ENCODE results near the gene KCNMB4.

KCNMB4 gene

DNA sequence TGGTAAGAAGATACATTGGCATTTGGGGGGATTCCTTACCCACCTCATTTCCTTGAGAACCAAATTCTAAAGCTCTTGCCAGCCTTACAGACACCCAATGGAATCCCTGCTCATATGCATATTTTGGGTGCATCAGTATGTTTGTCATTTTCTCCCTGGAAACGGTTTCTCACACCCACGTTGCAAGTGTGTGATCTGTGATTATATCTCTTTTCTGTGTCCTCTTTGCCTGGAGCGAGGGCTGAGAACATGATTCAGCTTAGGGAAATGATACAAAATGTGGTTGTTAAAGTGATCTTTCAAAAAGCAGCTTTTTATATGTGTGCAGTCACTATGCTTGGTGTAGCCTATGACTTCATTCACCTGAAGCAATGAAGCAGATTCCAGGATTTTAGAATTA, 52.0 kb downstream of the KCNMB4 start:
- Histone ChIP-seq H3K27me3 (ENCODE audit: control insufficient read depth, insufficient read depth, low read length) (no peaks in the 10 kb centered on the region), H3K4me1 (no peaks in the 10 kb centered on the region), H3K9me3 (ENCODE audit: control insufficient read depth, low read length) (no peaks in the 10 kb centered on the region), H3K9ac (no peak overlapping the region), H2AFZ (no peak overlapping the region), H3K4me3 (ENCODE audit: low read depth, low read length) (no peak overlapping the region), H3K4me2 (ENCODE audit: low read length) (no peak overlapping the region), H3K79me2 (no peaks in the 10 kb centered on the region), H3K27ac (no peak overlapping the region), H3K36me3 (ENCODE audit: control insufficient read depth, insufficient read depth, low read length) (no peaks in the 10 kb centered on the region)
- TF ChIP-seq, protein P1, sequence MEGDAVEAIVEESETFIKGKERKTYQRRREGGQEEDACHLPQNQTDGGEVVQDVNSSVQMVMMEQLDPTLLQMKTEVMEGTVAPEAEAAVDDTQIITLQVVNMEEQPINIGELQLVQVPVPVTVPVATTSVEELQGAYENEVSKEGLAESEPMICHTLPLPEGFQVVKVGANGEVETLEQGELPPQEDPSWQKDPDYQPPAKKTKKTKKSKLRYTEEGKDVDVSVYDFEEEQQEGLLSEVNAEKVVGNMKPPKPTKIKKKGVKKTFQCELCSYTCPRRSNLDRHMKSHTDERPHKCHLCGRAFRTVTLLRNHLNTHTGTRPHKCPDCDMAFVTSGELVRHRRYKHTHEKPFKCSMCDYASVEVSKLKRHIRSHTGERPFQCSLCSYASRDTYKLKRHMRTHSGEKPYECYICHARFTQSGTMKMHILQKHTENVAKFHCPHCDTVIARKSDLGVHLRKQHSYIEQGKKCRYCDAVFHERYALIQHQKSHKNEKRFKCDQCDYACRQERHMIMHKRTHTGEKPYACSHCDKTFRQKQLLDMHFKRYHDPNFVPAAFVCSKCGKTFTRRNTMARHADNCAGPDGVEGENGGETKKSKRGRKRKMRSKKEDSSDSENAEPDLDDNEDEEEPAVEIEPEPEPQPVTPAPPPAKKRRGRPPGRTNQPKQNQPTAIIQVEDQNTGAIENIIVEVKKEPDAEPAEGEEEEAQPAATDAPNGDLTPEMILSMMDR (IDR thresholded peaks at IDR 0.05): no peak

DNA sequence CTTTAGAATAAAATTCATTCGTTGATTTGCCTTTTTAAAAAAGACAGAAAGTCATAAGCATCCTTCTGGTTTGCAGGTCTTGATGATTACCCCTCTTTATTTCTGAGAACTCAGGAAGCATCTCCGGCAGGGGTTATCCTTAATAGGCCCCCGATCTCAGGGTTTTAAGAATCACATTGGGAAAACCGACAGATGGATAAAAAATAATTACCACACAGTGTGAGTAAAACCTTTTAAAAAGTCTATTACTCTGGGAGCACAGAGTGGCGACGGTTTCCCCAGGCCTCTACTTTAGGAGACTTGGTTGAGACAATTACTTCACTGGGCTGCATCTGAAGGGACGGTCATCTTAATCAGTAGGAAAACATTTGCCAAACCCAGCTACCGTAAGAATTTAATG, 56.5 kb downstream of the KCNMB4 start:
- Histone ChIP-seq H3K27me3 (ENCODE audit: control insufficient read depth, insufficient read depth, low read length) (no peaks in the 10 kb centered on the region), H3K79me2 (no peaks in the 10 kb centered on the region), H2AFZ (no peak overlapping the region), H3K9ac (no peak overlapping the region), H3K36me3 (ENCODE audit: control insufficient read depth, insufficient read depth, low read length) (no peaks in the 10 kb centered on the region), H3K4me3 (ENCODE audit: low read depth, low read length) (no peak overlapping the region), H3K9me3 (ENCODE audit: control insufficient read depth, low read length) (no peaks in the 10 kb centered on the region), H3K4me2 (ENCODE audit: low read length) (no peak overlapping the region), H3K27ac (no peak overlapping the region), H3K4me1 (no peaks in the 10 kb centered on the region)
- TF ChIP-seq, protein P1 (IDR thresholded peaks at IDR 0.05): no peak

DNA sequence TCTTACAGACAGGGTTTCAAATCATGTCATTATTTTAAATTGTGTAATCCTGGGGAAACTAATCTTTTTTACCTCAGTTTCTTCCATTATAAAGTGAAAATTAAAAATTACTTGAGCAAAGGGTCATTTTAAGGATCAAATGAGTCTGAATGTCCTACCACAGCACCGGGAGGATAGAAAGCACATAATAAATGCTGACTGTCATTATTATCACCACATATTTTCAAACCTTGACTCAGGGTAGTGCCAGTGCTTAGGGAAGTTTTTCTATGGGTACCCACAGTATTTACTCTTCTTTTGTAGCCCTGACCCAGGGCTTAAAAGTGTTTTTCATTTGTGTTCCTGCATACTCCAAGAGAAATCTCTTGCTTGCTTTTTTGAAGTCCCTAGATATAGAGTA, 60.5 kb downstream of the KCNMB4 start:
- TF ChIP-seq, protein P1 (IDR thresholded peaks at IDR 0.05): no peak

DNA sequence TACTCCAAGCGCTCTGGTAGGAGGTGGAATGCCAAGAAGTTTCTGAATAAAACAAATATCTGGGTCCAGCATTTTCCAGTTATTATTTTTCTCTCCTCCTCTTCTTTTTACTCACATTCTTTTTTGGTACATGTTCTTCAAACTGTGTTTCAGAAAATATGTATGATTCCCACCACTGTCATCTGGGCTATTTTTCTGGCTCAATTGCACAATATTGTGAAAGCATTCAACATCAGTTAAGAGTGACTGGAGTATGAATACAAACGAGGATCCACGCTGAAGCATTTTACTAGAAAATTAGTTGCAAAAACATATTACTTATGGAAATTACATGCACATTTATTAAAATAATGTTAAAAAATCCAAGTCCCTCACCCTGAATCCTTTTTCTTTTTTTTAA, 61.5 kb downstream of the KCNMB4 start:
- Histone ChIP-seq H3K9me3 (ENCODE audit: control insufficient read depth, low read length) (no peaks in the 10 kb centered on the region), H3K4me1 (no peaks in the 10 kb centered on the region), H3K4me3 (ENCODE audit: low read depth, low read length) (no peak overlapping the region), H3K27me3 (ENCODE audit: control insufficient read depth, insufficient read depth, low read length) (no peaks in the 10 kb centered on the region), H3K4me2 (ENCODE audit: low read length) (no peak overlapping the region), H3K36me3 (ENCODE audit: control insufficient read depth, insufficient read depth, low read length) (no peaks in the 10 kb centered on the region), H3K9ac (no peak overlapping the region), H2AFZ (no peak overlapping the region), H3K27ac (no peak overlapping the region), H3K79me2 (no peaks in the 10 kb centered on the region)
- TF ChIP-seq, protein P1 (IDR thresholded peaks at IDR 0.05): no peak

More for the DNA sequence above, 60.5 kb downstream of the KCNMB4 start:
- Histone ChIP-seq H3K36me3 (ENCODE audit: control insufficient read depth, insufficient read depth, low read length) (no peaks in the 10 kb centered on the region), H3K9ac (no peak overlapping the region), H3K4me1 (no peaks in the 10 kb centered on the region), H3K4me3 (ENCODE audit: low read depth, low read length) (no peak overlapping the region), H3K79me2 (no peaks in the 10 kb centered on the region), H3K27me3 (ENCODE audit: control insufficient read depth, insufficient read depth, low read length) (no peaks in the 10 kb centered on the region), H3K27ac (no peak overlapping the region), H2AFZ (no peak overlapping the region), H3K4me2 (ENCODE audit: low read length) (no peak overlapping the region), H3K9me3 (ENCODE audit: control insufficient read depth, low read length) (no peaks in the 10 kb centered on the region)

DNA sequence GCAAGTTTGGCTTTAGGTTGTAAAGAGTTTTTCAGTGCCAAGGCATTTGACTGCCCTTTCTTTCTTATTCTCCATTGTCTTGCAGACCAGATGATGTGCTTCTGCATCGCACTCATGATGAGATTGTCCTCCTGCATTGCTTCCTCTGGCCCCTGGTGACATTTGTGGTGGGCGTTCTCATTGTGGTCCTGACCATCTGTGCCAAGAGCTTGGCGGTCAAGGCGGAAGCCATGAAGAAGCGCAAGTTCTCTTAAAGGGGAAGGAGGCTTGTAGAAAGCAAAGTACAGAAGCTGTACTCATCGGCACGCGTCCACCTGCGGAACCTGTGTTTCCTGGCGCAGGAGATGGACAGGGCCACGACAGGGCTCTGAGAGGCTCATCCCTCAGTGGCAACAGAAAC, 64.3 kb downstream of the KCNMB4 start:
- Histone ChIP-seq H3K4me2 (ENCODE audit: low read length) (no peak overlapping the region), H3K4me3 (ENCODE audit: low read depth, low read length) (no peak overlapping the region), H3K27ac (no peak overlapping the region), H3K4me1 (no peaks in the 10 kb centered on the region), H3K9ac (no peak overlapping the region), H2AFZ (no peak overlapping the region), H3K27me3 (ENCODE audit: control insufficient read depth, insufficient read depth, low read length) (no peaks in the 10 kb centered on the region), H3K36me3 (ENCODE audit: control insufficient read depth, insufficient read depth, low read length) (no peaks in the 10 kb centered on the region), H3K9me3 (ENCODE audit: control insufficient read depth, low read length) (peaks cover 3% of the 10 kb centered on the region), H3K79me2 (no peaks in the 10 kb centered on the region)
- TF ChIP-seq, protein P1 (IDR thresholded peaks at IDR 0.05): no peak

Data from parathyroid adenoma (tissue), 2 donors.